Esophagus squamous epithelium (tissue), 5 donors: Measurements from ENCODE around the gene HNF1A. TPM values are rescaled to one million over a fixed set of nuclear protein-coding genes. Genes with fewer than 3 reads are reported as not detected.
A peak's percentile ranks its signal among the peaks of the same experiment; 100 is the strongest.

Source experiments
- DNase-seq: peaks from one replicate; lab custom pipeline; 2025; lab: John Stamatoyannopoulos, UW
- H3K27ac ChIP-seq, 4 donors: fragments of 200-600 bp; sonication (generic); one replicate each; pipeline ENCODE4 v1.5.1; 2016 to 2019; ENCODE audit warnings: mild to moderate bottlenecking in 1 of 4
- H3K27me3 ChIP-seq, 4 donors: fragments of 200-600 bp; sonication (generic); 1 replicate in 3 of 4; 2 replicates in 1 of 4; pipeline versions ENCODE4 v1.5.1 to v1.6.0; 2017 to 2021; ENCODE audit warnings: antibody characterized with exemption in 1 of 4
- H3K36me3 ChIP-seq, 3 donors: fragments of 200-600 bp; sonication (generic); one replicate each; pipeline ENCODE4 v1.5.1; 2016 to 2019
- H3K4me1 ChIP-seq, 3 donors: fragments of 200-600 bp; sonication (generic); one replicate each; pipeline ENCODE4 v1.5.1; 2017 to 2019
- H3K4me3 ChIP-seq, 4 donors: fragments of 200-600 bp; sonication (generic); 1 replicate in 3 of 4; 2 replicates in 1 of 4; pipeline ENCODE4 v1.5.1; 2016 to 2019; ENCODE audit warnings: mild to moderate bottlenecking in 2 of 4, moderate library complexity in 1 of 4
- H3K9me3 ChIP-seq, 3 donors: fragments of 200-600 bp; sonication (generic); one replicate each; pipeline ENCODE4 v1.5.1; 2016 to 2019
- CTCF ChIP-seq, 6 experiments: fragments of 450-650 bp in 4 of 6; fragments of 200-600 bp in 2 of 6; sonication (generic) in 2 of 6; IDR thresholded peaks; one replicate each; pipeline ENCODE4 v1.5.1; 2016 to 2019; ENCODE audit warnings: antibody characterized with exemption in 6 of 6, mild to moderate bottlenecking in 4 of 6, moderate library complexity in 4 of 6
- POLR2A ChIP-seq, 4 donors: fragments of 450-650 bp; IDR thresholded peaks; one replicate each; pipeline ENCODE4 v1.6.1; 2017; ENCODE audit warnings: antibody characterized with exemption in 4 of 4, mild to moderate bottlenecking in 4 of 4, moderate library complexity in 3 of 4
- WGBS, 2 donors: methylation state at CpG; one replicate each; pipeline ENCODE4 v1.1.5; 2018; 5-methylcytosine and 5-hydroxymethylcytosine counted together
- intact Hi-C: fragments of 100-400 bp; cut with DNase I; formaldehyde crosslinking; loops from one replicate; pipeline ENCODE4 v1.15.0; 2022
- total RNA-seq, 4 donors: library from RNA; depleted of rRNA; stranded (reverse); fragments of >200 nt; gene quantifications; one replicate each; pipeline ENCODE4 v1.1.0, GENCODE V29; 2016
- donor health status: DM: yes; HTN: yes; CAD: no.

The HNF1A gene
- total RNA-seq, 4 donors from 2014 or later, result not detected

GRCh38 chr12:121030576-121031212 is 52.4 kb downstream of the HNF1A start:
- intact Hi-C loops, result no loop called here
- no peak overlapping the region for H3K27ac ChIP-seq

GRCh38 chr12:121033625-121034349 is 55.4 kb downstream of the HNF1A start:
- TF ChIP-seq CTCF (IDR thresholded peaks at IDR 0.05), result no peak
- no peak for TF ChIP-seq POLR2A (IDR thresholded peaks at IDR 0.05)
- Histone ChIP-seq H3K27me3 (no peaks in the 10 kb centered on the region), H3K4me3 (no peak overlapping the region), H3K36me3 (no peaks in the 10 kb centered on the region), H3K4me1 (peaks cover 2 to 32% (median 6%) of the 10 kb centered on the region in 3 donors), H3K9me3 (no peaks in the 10 kb centered on the region), H3K27ac (peak overlapping the region; percentile 30 to 79 (median 61))
- intact Hi-C loops, result no loop called here
- 49 to 65% methylated on average over 5 to 6 of the region's 10 CpGs for WGBS, 2 donors
- no peak for DNase-seq

More at GRCh38 chr12:121030576-121031212, 52.4 kb downstream of the HNF1A start:
- 69 to 75% methylated on average over 7 of the region's 10 CpGs for WGBS, 2 donors
- DNase-seq, result no peak
- Histone ChIP-seq H3K4me1 (peaks cover 2 to 26% (median 6%) of the 10 kb centered on the region in 3 donors), H3K4me3 (no peak overlapping the region), H3K9me3 (no peaks in the 10 kb centered on the region), H3K36me3 (no peaks in the 10 kb centered on the region), H3K27me3 (no peaks in the 10 kb centered on the region)
- TF ChIP-seq CTCF (IDR thresholded peaks at IDR 0.05), result no peak
- no peak for TF ChIP-seq POLR2A (IDR thresholded peaks at IDR 0.05)

GRCh38 chr12:121034616-121035305 is 56.4 kb downstream of the HNF1A start:
- WGBS, 2 donors, result 76 to 80% methylated on average over 5 to 8 of the region's 9 CpGs
- H3K9me3 ChIP-seq, result no peaks in the 10 kb centered on the region
- peak overlapping the region in 2 of 4 donors; percentile 61 to 79 for H3K27ac ChIP-seq
- H3K36me3 ChIP-seq, result no peaks in the 10 kb centered on the region
- no peak overlapping the region for H3K4me3 ChIP-seq
- DNase-seq, result no peak
- TF ChIP-seq CTCF (IDR thresholded peaks at IDR 0.05), result no peak
- TF ChIP-seq POLR2A (IDR thresholded peaks at IDR 0.05), result no peak
- H3K4me1 ChIP-seq, result peaks cover 2 to 39% (median 6%) of the 10 kb centered on the region in 3 donors
- no peaks in the 10 kb centered on the region for H3K27me3 ChIP-seq
- intact Hi-C loops, result no loop called here

GRCh38 chr12:121036810-121037326 is 58.5 kb downstream of the HNF1A start:
- 68 to 69% methylated on average over 5 to 6 of the region's 6 CpGs for WGBS, 2 donors
- Histone ChIP-seq H3K36me3 (no peaks in the 10 kb centered on the region), H3K4me3 (no peak overlapping the region), H3K27me3 (no peaks in the 10 kb centered on the region), H3K9me3 (no peaks in the 10 kb centered on the region), H3K27ac (no peak overlapping the region), H3K4me1 (peaks cover 2 to 42% (median 6%) of the 10 kb centered on the region in 3 donors)
- no peak for DNase-seq
- intact Hi-C loops, result no loop called here
- TF ChIP-seq POLR2A (IDR thresholded peaks at IDR 0.05) (no peak), CTCF (IDR thresholded peaks at IDR 0.05) (no peak)
